ENCODE data around the gene MAP4K2.
A peak's percentile ranks its signal among the peaks of the same experiment; 100 is the strongest.

Gene MAP4K2

DNA sequence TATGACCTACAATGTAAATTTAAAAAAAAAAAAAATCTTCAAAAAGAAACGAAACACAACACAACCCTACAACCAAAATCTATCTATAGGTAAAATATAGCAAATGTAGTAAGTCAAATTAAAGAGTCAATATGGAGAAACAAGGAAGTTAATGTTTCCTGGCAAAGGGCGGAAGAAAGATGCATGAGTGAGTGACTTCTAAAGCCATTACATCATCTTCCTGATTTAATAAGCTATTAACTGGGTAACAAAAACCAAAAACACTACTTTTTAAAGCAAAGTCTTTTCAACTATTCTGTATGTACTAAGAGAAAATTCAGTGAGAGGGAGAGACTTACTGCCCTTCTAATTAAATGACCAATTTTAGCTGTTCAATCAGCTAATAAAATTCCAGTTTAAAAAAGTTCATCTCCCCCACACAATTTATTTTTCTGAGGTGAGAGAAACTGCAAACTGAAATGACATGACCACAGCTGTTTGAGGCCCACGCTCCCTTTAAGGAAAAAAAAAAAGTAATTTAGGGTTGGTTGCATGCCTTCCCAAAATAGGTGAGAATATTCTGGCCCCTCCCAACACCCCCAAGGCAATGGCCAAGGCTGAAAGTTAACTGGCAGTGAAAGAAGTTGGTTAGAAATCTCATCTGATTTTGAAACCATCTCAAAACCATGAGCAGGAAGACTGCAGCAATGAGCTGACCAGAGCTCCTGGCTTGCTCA lies 30.6 kb downstream of the MAP4K2 start:
- FAIRE-seq (no peak), DNase-seq (ENCODE audit: insufficient read length, low spot score) (no peak)

DNA sequence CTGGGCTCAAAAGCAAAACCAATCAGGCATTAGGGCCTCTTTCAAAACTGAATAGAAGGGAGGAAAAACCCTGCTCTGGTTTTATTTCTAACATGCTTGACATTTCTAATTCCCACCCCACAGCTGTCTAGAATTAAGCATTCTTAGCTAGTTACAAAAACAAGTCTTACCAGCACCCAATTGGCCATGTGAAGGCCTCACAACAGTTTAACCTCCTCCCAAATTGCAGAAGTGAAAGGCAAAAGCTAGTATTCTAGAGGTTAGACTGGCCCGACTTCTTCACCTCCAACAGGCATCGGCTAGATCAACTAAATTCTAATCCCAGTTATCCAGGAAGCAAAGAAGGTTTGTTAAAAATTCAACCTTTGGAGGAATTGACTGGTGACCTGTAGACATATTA lies 31.2 kb downstream of the MAP4K2 start:
- DNase-seq (ENCODE audit: insufficient read length, low spot score) = no peak
- no peak for FAIRE-seq

DNA sequence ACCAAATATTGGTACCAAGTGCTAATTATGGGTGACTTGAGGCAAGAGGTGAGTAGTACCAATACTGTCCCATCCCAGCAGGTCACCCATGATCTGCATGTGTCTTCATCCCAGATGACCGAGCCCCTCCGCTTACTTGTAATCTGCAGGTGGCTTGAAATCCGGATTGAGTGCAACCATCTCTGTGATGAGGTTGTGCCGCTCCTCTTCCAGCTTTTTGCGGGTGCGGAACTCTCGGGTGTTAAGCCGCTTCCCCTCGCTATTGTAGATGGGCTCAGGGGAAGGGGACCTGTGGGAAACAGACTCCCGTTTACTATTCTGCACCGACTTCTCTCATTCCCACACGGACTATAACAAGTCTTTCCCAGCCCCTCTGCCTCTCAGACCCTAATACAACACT lies 32.9 kb downstream of the MAP4K2 start:
- DNase-seq (ENCODE audit: insufficient read length, low spot score) = no peak
- no peak for FAIRE-seq

DNA sequence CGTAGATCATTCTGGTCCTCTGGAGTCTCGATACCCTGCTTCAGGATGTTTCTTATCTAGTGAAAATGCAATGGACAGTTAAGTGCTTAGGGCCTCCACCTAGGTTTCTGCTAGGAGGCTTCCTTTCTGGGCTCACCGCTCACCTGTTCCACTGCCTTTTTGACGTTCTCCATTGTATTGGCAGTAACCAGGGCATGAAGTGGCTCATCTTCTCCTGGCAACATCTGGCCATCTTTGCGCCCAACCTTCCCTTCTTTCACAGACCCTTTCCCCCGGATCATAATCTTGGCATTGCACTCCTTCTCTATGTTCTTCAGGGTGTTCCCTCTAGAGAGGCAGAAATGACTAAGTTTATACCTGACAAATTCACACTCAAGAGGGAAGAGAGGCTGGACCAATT lies 33.7 kb downstream of the MAP4K2 start:
- DNase-seq (ENCODE audit: insufficient read length, low spot score) (no peak), FAIRE-seq (no peak)

DNA sequence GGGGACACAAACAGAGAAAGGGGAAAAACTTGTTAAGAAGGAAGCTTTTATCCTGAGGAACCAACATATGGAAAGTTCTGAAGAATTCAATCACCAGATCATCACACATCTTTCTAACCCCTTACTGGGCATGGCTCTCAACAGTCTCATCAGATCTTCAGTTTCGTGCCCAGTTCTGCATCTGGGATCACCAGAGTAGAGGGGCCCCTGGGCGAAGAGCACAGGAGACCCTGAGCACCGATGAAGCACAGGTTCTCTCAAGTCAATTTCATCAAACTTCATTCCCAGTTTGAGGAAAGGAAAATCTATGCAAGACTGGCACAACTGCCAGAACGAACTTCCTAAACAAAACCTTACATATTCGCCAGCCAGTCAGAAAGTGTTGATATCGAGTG lies 34.7 kb downstream of the MAP4K2 start:
- DNase-seq (ENCODE audit: insufficient read length, low spot score) (no peak), FAIRE-seq (no peak)

DNA sequence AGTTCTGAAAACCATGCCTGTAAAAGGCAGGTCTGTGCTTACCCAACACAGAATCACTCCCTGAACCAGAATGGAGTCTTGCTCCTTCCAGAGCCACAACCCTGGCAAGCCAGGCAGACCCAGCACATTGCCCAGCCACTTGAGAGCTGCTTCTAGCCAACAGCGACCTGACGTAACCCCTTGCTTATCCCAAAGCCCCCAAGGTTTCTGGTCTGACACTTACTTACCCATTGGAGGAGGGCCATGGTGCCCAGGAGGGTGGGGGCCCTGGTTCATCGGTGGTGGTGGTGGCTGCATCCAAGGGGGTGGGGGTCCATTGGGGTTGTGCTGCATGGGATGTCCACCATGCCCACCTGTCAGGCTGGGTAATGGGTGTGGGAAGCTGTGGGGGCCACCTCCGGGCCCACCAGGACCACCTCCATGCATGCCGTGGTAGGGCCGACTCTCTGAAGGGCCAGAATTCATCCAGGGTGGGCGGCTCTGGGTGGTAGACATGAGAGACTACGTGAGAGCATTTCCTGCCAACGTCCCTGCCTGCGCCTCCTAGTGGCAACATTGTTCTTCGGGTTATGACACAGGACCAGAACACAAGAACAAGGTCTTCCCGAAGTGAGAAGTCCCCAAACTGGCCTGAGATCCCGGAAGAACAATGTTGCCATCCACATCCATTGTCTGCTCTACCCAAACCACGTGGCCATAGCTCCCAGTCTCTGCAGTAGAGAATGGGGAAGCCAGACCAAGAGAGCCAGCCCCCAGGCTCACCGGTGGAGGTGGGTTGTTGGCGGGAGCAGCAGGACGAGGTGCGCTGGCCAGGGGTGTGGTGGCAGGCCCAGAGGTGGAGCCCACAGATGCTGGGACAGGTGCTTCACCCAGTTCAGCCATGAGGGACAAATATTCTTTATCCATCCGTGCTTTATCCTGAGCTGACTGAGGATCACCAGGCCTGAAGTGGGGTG lies 35.4 kb downstream of the MAP4K2 start:
- FAIRE-seq (no peak), DNase-seq (ENCODE audit: insufficient read length, low spot score) (peak; percentile 48)

DNA sequence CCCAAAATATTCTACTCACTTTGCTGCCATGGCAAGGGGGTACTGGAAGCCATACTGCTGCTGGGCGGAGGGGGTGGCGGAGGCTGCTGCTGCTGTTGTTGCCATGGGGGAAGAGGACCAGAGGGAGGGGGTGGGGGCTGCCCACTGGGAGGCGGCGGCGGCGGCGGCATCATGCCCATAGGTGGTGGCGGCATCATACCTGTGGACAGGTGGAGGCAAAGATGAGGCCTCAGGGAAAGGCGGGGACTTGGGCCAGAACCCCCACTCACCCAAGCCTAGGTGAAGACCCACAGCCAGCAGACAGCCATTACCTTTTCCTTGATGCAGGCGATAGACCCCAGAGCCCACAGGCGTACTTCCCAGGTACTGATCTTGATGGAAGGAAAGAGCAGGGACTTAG lies 36.1 kb downstream of the MAP4K2 start:
- DNase-seq (ENCODE audit: insufficient read length, low spot score) = no peak
- FAIRE-seq = no peak

DNA sequence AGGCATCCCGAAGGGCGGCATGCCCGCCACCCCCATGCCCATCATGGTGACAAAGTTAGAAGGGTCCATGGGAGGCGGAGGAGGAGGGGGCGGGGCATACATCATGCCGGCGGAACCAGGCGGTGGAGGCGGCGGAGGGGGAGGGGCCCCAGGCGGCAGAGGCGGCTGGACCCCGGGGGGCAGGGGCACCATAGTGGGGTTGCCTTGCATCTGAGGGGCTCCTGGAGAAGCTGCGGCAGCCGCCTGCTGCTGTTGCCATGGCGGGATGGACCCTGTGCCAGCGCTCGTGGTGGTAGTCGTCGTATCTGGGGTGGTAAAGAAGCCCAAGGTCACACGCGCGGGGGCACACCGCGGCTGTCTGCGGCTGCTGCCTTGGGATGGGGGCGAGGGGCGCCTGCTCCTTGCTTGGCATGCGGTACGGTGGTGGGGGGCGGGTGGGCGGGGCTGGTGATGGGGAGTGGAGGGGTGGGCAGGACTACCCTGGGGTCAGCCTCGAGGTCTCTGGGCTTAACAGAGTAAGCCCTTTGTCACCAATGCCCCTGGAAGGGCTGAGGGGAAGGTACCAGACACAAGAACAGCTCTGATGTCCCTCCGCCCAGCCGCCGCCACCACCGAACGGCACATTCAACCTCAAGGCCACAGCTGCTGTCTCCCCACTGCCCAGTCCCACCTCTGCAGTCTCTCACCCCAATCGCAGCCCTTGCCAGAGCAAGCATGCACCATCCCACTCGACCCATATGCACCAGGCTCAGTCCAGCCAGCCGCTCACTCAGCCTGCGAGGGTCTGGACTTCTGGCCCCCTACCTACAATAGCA lies 37.0 kb downstream of the MAP4K2 start:
- no peak for DNase-seq (ENCODE audit: insufficient read length, low spot score)
- no peak for FAIRE-seq

DNA sequence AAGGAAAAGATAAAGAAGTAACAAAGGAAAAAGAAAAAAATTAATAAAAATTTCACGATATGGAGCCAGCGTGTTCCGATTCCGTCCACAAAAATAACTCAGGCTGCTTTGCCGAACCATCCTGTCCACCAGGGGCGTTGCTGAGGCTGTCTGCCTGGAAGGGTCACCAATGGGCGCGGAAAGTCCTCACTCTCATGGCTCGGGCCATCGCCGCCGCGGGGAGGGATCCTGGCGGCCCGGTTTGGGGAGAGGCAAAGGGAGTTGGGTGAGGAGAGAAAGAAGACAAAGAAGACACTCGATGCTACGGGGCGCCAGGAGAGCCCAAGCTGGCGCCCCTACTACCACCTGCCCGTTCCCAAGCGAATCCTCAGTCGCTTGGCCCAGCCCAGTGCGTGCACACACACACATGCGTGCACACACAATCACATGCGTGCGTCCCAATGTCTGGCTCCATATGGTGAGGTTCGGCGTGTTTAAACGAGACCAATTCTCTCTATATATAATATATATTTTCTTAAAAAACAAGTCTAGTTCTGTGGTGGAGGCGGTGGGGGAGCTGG lies 37.6 kb downstream of the MAP4K2 start:
- DNase-seq (ENCODE audit: insufficient read length, low spot score) (no peak), FAIRE-seq (no peak)

DNA sequence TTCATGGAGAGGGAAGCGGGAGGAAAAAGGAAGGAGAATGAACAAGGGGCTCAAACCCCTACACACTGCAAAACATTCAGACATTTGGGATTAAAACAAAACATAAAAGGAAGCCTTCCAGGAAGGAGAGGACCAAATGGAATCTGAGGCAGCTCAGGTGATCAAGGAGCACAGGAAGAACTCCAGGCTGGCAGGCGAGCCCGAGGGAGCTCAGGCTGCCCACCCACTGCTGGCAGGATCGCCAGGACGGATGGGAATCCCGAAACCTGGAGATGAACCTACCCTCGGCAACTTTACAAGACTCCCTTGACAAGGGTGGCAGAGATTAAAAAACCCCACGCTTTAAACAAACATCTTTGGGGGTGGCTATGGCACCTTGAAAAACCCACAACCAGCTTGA lies 38.3 kb downstream of the MAP4K2 start:
- FAIRE-seq = no peak

DNA sequence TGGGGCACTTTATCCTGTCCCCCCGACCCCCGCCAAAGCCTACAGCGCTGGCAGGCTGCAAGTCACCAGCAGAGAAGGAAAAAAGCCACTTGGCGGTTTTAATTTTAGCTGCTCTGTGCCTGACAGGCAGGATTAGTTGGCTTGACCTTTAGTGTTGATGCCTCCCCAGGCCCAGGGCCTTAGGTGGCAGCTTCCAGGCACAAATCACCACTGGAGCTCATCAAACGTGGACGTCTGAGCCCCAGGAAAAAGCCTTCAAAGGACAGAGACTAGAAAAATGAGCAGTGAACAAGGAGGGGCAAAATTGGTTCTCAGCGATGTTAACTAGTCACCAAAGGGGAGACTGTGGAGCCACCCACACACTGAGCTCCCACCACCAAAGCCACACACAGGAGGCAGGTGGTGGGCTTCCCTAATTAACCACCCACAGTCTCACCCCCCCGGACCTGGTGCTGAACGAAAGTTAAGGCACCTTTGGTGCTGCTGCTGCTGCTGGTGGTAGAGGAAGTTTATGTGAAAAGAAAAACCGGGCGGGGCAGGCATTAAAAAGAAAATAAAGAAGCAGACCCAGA lies 38.9 kb downstream of the MAP4K2 start:
- DNase-seq (ENCODE audit: insufficient read length, low spot score) (no peak), FAIRE-seq (no peak)

More for the DNA sequence above, 38.3 kb downstream of the MAP4K2 start:
- DNase-seq (ENCODE audit: insufficient read length, low spot score) = no peak

DNA sequence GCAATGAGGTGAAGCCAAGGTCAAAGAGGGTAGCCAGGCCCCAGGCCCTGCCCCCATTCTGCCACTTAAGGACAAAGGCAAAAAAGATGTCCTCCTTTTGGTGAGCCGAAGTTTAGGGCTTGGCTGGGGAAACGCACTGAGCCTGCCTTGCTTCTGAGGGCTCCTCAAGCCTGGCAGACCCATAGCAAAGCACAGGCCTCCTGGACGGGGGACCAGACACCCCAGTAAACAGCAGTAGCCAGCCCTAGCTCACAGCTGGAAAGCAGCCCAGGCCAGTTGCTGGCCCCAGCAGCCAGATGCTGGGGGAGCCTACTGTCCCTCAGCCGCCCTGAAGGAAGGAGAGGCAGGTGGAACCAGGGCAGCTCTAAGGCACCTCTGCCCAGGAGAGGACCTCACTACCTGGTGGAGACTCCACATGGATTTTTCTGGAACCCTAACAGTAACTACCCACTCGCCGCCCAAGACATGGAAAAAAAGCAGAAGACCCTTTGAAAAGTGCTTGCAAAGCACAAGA lies 39.4 kb downstream of the MAP4K2 start:
- DNase-seq (ENCODE audit: insufficient read length, low spot score) = no peak
- no peak for FAIRE-seq

DNA sequence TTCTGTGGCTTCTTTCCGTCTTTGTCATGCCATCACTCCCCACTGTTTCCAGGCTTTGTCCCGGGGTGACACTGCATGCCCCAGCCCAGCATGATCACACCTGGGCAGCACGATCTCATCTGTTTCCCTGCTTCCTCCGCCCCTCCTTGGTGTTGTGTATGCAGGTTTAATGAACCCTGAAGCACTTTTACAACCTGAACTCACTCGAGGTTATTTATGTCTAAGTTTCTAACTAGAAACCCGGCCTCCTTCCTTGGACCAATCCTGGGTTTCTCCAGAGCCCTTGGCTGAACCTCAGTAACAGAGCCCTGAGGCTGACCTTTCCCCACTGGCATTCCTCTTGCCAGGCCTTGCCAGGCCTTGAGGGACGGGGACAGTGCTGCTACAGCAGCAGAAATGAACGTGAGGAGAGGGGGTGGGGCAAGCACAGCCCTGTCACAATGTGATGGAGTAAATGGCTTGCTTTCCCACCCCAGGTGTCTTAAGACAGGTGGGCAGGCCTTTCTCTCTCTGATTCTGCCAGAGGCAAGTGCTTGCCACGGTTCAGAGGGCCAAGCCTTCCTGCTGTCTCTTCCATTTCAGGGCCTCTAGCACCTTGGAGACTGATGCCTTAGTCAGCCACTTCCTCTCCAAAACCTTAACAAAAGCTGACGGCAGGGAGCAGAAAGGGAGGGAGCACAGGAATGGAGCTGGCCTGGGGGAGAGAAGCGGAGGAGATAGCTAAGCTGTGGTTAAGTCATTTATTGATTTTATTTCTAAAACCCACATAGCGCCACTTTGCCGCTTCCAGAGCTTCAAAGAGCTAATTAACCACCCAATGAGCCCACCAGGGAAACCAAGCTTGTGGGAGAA lies 40.1 kb downstream of the MAP4K2 start:
- FAIRE-seq (no peak), DNase-seq (ENCODE audit: insufficient read length, low spot score) (no peak)

DNA sequence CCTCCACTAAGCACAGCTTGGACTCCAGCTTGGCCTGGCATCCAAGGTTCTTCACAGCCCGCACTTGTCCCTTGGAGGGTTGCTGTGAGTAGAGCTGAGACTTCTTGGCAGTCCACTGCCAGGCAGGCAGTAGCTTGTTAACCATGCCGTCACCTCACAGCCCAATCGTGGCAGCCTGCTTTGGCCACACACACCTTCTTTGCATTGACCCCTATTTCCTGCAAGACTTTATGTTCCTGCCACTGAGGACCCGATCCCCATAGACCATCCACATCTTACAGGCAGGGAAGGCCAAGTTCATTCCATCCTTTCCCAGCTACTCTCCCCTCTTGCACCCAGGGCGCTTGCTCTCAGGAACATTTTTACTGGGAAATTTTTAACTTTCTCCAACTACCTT lies 40.7 kb downstream of the MAP4K2 start:
- DNase-seq (ENCODE audit: insufficient read length, low spot score) (no peak), FAIRE-seq (no peak)

DNA sequence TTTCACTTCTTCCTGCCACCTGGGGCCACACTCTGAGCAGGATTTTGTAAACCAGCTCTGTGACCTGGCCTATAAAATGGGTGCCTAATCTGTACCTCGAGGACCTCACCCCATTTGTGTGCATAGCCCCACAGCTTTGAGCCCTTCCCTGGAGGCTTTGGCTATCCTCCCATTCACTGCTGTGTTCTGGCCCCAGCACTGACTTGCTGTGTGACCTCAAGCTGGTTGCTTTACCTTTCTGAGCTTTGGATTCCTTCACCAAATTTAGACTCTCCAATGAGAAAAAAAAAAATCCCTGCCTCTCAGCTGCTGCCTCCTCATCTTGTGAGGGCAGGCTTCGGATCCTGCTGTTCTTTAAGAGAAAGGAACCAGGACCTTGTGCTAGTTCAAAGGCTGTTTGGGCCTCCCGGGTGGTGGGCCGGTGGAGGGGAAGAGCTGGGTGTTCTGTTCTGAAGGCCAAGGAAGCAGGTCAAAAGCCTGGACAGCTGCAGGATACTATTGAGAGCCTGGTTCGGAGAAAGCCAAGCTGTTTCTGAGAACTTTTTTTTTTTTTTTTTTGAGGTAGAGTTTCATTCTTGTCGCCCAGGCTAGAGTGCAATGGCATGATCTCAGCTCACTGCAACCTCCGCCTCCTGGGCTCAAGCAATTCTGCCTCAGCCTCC lies 42.1 kb downstream of the MAP4K2 start:
- FAIRE-seq (no peak), DNase-seq (ENCODE audit: insufficient read length, low spot score) (no peak)

DNA sequence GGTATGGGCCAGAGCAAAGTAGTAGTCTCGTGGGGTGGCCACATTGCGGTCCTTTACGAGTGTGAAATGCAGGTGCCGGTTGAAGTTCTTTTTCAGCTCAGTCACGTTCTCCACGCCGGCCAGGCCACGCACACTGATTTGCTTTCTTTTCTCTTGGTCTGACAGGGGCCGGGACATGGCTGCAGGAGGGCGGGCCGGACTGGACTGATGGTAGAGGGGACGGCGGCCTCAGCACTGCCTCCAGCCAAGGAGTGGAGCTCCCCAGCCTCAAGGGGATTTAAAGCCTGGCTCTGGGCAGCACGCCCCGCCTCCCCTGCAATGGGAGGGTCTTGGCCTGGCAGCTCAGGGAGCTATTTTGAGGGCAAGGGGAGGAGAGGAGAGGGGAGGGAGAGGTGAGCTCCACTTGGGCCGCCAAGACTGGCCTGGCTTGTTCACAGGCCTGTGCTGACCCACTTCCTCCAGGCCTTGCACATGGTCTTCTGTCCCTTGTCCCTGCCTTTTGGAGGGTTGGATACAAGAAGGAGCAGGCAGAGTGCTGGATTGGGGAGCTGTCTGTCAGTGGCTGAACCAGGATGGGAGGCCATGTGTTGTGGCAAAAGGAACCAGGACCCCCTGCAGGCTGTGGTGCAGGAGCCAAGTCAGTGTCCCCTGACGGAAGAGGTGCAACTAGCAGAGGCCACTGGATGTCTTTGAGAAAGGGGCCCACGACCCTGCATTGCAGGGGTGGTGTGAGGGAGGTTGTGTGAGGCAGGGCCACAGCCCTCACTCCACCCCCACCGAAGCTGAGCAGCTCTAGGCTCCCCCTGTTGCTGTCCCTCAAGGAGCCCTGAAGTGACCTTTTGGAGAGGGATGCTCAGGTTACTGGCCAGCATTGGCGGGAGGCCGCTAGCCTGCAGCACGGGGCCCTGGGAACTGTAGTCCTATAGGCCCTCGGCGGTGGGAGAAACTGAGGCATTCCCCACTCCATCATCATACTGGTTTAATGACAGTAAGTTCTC lies 43.0 kb downstream of the MAP4K2 start, which contains the start of gene PYGM:
Gene PYGM (minus strand): TSS at position 253 of the 998 bp plus-strand sequence. CDS start 76 bp downstream, at position 177.
- DNase-seq (ENCODE audit: insufficient read length, low spot score) (no peak), FAIRE-seq (no peak)

DNA sequence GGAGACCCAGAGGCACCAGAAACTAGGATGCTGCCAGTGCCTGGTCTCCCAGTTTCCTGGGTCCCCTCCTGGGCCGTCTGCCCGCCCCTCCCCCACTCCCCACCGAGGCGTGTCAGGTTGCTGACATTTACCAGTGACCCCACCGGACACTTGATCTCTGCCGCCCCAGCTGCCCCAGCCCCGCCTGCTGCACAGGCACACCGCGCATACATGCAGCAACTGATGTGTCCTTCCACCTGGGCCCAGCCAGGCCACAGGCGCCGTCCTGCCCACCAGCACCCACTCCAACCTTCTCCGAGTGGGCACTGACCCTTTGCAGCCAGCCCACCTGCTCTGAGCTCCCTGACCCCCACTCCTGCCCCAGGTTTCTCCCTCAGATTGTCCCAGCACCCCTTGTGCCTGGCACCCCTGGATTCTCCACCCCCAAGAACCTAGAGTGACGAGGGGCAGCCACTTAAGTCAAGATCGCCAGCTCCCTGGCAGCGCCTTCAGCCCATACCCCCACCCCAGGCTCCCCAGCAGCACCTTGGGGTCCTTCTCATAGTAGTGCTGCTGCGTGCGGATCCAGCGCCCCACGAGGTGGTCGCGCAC lies 43.8 kb downstream of the MAP4K2 start:
- FAIRE-seq = no peak

More for the DNA sequence above, 43.8 kb downstream of the MAP4K2 start:
- no peak for DNase-seq (ENCODE audit: insufficient read length, low spot score)

Data from HTR-8/SVneo (cell line).